Stimulated activated CD4-positive, alpha-beta T cell treated with anti-CD3 and anti-CD28 coated beads, Interleukin-4, amount 100 ng/mL, for 4 hours (primary cell): ENCODE measurements around the gene NUDT21.
"Not testable (repeated sequence)": the region's sequence is repeated elsewhere in the genome, so short reads cannot be mapped to it uniquely, and the experiment has no call there.

Experiments
- DNase-seq, 2 experiments: peaks; one replicate each; pipeline ENCODE4 v3.0.0-alpha.2; 2020

The NUDT21 gene

GRCh38 chr16:56414366-56414765, 36.8 kb downstream of the NUDT21 start:
- no peak for DNase-seq

- DNase-seq, result no peak
Measured at GRCh38 chr16:56413381-56413780, 37.8 kb downstream of the NUDT21 start.

GRCh38 chr16:56411624-56412023, 39.5 kb downstream of the NUDT21 start:
- no peak for DNase-seq

GRCh38 chr16:56411123-56411522, 40.0 kb downstream of the NUDT21 start:
- no peak for DNase-seq

GRCh38 chr16:56409195-56409594, 41.9 kb downstream of the NUDT21 start:
- DNase-seq, result no peak

GRCh38 chr16:56408379-56409098, 42.6 kb downstream of the NUDT21 start:
- DNase-seq, result no peak

GRCh38 chr16:56405977-56406672, 45.0 kb downstream of the NUDT21 start:
- DNase-seq, result no peak

- no peak for DNase-seq
Measured at GRCh38 chr16:56401482-56401881, 49.6 kb downstream of the NUDT21 start.

GRCh38 chr16:56400458-56400857, 50.7 kb downstream of the NUDT21 start:
- DNase-seq, result no peak

GRCh38 chr16:56399486-56399885, 51.6 kb downstream of the NUDT21 start:
- DNase-seq, result no peak

GRCh38 chr16:56399047-56399446, 52.1 kb downstream of the NUDT21 start:
- no peak for DNase-seq

GRCh38 chr16:56396724-56397123, 54.4 kb downstream of the NUDT21 start:
- DNase-seq, result not testable (repeated sequence)

GRCh38 chr16:56389554-56389953, 61.6 kb downstream of the NUDT21 start:
- DNase-seq, result no peak

GRCh38 chr16:56388209-56388608, 62.9 kb downstream of the NUDT21 start:
- no peak for DNase-seq

GRCh38 chr16:56387396-56387795, 63.7 kb downstream of the NUDT21 start:
- no peak for DNase-seq

GRCh38 chr16:56384074-56384721, 66.9 kb downstream of the NUDT21 start:
- DNase-seq, result no peak

- DNase-seq, result no peak
Measured at GRCh38 chr16:56382901-56383355, 68.2 kb downstream of the NUDT21 start.

GRCh38 chr16:56382459-56382858, 68.7 kb downstream of the NUDT21 start:
- no peak for DNase-seq

GRCh38 chr16:56380778-56381485, 70.2 kb downstream of the NUDT21 start:
- DNase-seq, result not testable (repeated sequence)
